OCI-M2 (cell line): Measurements from ENCODE around the gene ASXL1.
A peak's percentile ranks its signal among the peaks of the same experiment; 100 is the strongest.
"Not testable (repeated sequence)": the region's sequence is repeated elsewhere in the genome, so short reads cannot be mapped to it uniquely, and the experiment has no call there.

Source experiments
- DNase-seq: peaks from one replicate; lab custom pipeline; 2025; ENCODE audit not compliant: unreplicated experiment; lab: John Stamatoyannopoulos, UW

ASXL1 gene

GRCh38 chr20:32357869-32358631 is at the start of gene ASXL1:
TSS of gene ASXL1 (plus strand) at chr20:32358331. CDS start at chr20:32358776, 445 bp downstream.
- DNase-seq, result peak; percentile 89

- no peak for DNase-seq
Observed at GRCh38 chr20:32312718-32313424, 45.3 kb upstream of the ASXL1 start.

GRCh38 chr20:32314768-32315167 is 43.4 kb upstream of the ASXL1 start:
- DNase-seq, result no peak

GRCh38 chr20:32315399-32315798 is 42.7 kb upstream of the ASXL1 start:
- no peak for DNase-seq

GRCh38 chr20:32315891-32316290 is 42.2 kb upstream of the ASXL1 start:
- no peak for DNase-seq

- DNase-seq, result no peak
Observed at GRCh38 chr20:32316667-32317066, 41.5 kb upstream of the ASXL1 start.

- DNase-seq, result no peak
Observed at GRCh38 chr20:32319100-32319499, 39.0 kb upstream of the ASXL1 start.

- no peak for DNase-seq
Observed at GRCh38 chr20:32320305-32320704, 37.8 kb upstream of the ASXL1 start.

GRCh38 chr20:32321390-32321789 is 36.7 kb upstream of the ASXL1 start:
- no peak for DNase-seq

GRCh38 chr20:32322260-32322659 is 35.9 kb upstream of the ASXL1 start:
- DNase-seq, result not testable (repeated sequence)

GRCh38 chr20:32323761-32324160 is 34.4 kb upstream of the ASXL1 start:
- not testable (repeated sequence) for DNase-seq

- DNase-seq, result no peak
Observed at GRCh38 chr20:32325706-32326503, 32.2 kb upstream of the ASXL1 start.

- no peak for DNase-seq
Observed at GRCh38 chr20:32326504-32326845, 31.7 kb upstream of the ASXL1 start.

- DNase-seq, result no peak
Observed at GRCh38 chr20:32327087-32327681, 30.9 kb upstream of the ASXL1 start.

- DNase-seq, result no peak
Observed at GRCh38 chr20:32329817-32330554, 28.1 kb upstream of the ASXL1 start.

GRCh38 chr20:32330555-32330897 is 27.6 kb upstream of the ASXL1 start:
- DNase-seq, result no peak

GRCh38 chr20:32332614-32333013 is 25.5 kb upstream of the ASXL1 start:
- DNase-seq, result no peak

- DNase-seq, result no peak
Observed at GRCh38 chr20:32333181-32333987, 24.7 kb upstream of the ASXL1 start.

GRCh38 chr20:32333988-32334885 is 23.9 kb upstream of the ASXL1 start:
- DNase-seq, result no peak
